ENCODE data around the gene ATP2B1. TPM values are rescaled to one million over a fixed set of nuclear protein-coding genes. Genes with fewer than 3 reads are reported as not detected.

ATP2B1 gene
- polyA plus RNA-seq, 1 donor from 2014 or later: 102 TPM

DNA sequence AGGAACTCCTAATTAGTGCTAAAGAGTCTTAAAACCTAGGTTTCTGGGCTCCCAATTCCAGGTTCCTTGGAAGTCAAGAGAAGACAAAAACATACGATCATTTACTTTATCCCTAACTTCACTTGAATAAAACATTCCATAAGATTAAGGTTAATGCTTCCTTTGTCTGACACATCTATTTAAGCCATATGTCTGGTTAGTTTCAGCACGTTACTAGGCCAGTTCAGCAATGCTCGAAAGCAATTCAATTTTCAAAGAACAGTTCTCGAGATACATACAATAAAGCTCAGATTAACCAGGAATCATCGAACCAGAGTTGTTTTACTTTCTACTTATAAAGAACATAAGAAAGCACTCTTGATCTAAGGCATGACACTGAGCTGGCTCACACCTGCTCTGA lies 114.8 kb downstream of the ATP2B1 start:
- Mint-ChIP-seq H3K4me3 (no peak overlapping the region), H3K27ac (peak overlapping the region in 1 of 3 donors; percentile 61), H3K36me3 (peaks cover 12% of the 10 kb centered on the region), H3K27me3 (no peaks in the 10 kb centered on the region), H3K9me3 (no peaks in the 10 kb centered on the region), H3K4me1 (peaks cover 7 to 12% (median 9%) of the 10 kb centered on the region in 3 donors)

DNA sequence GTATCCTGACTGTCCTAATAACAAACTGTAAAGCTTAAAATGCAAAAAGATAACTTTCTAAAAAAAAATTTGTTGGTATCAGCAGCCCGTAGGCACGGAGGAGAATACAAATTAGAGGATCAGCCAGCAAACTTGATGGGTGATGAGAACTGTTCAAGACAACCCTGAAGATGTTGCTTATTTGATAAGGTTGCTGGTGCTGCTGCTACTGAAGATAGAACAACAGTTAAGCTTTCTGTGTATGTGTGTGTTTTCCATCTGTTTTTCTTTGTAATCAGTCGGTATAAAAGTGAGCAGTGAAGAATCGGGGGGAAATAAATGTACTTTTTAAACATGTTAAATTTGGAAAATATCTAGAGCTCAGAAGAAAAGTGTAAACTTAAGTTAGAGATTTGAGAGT lies 115.4 kb downstream of the ATP2B1 start:
- Mint-ChIP-seq H3K27ac (peak overlapping the region in 1 of 3 donors; percentile 21), H3K9me3 (no peaks in the 10 kb centered on the region), H3K4me1 (peaks cover 5 to 6% (median 6%) of the 10 kb centered on the region in 3 donors), H3K4me3 (no peak overlapping the region), H3K36me3 (peaks cover 11% of the 10 kb centered on the region), H3K27me3 (no peaks in the 10 kb centered on the region)

DNA sequence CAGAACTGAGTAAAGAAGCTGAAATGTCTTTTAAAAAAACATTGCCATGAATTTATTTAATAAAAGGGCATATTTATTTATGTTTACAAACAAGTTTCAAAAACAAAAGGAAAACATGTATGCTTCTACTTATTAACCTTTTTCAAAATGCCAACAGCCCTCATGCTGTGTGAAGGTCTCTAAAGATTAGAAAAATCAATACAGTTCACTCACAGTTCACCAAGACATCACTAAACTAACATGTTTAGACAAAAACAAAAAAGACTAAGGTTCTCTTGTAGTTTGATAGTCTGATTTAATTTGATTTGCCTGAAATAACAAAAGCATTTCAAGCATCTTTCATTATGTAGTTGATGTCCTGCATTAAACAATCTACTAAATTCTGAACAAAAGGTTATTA lies 118.9 kb downstream of the ATP2B1 start:
- Mint-ChIP-seq H3K27me3 (no peaks in the 10 kb centered on the region), H3K4me1 (peaks cover 3 to 6% (median 4%) of the 10 kb centered on the region in 3 donors), H3K4me3 (no peak overlapping the region), H3K36me3 (peaks cover 6% of the 10 kb centered on the region), H3K9me3 (no peaks in the 10 kb centered on the region), H3K27ac (no peak overlapping the region)

DNA sequence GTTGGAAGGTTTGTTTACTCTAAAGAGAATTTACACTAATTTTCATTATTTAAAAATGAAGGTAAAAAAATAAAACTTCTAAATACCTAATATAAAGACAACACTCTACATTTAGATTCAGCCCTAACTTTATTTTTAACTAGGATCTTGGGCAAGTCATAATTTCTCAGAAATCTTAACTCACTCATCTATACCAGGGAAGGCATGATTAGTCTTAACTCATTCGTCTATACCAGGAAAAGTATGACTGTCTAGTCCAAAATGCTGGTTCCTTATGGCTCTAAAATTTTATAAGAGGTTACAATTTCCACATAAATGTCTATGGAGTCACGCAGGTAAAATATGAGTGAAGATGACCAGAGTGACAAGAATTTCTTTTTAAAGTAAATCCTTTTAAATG lies 130.1 kb downstream of the ATP2B1 start:
- H3K4me1 Mint-ChIP-seq: peaks cover 5 to 14% (median 11%) of the 10 kb centered on the region in 3 donors
- H3K4me3 Mint-ChIP-seq: no peak overlapping the region
- no peaks in the 10 kb centered on the region for H3K27me3 Mint-ChIP-seq
- no peaks in the 10 kb centered on the region for H3K9me3 Mint-ChIP-seq
- no peak overlapping the region for H3K27ac Mint-ChIP-seq
- no peaks in the 10 kb centered on the region for H3K36me3 Mint-ChIP-seq

DNA sequence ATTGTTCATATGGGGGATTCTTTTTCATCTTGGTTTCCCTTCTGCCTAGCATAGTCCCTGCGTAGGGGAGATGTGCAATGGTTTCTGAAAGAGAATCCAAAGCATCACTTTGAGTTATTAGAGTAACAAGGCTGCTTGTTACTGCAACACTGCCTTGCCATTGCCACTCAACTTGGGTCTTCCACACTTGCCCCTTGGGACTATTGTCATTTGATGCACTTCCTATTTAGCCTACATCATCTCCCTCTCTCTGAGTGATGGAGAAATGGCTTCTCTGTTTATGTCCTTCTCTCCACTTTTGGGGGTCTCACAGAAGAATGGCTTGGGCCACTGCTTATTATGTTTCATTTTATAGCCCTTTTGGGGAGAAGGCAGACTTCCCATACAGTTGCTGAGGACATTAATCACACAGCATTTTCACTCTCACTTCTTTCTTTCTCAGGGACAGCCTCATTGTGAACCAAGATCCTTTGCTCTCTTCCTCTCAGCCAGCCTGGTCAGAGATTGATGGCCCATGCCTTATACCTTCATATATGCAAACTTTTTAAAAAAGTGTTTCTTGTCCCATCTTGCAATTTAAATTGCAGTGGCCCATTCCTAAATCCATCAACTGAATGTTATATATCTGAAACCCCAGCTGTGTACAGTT lies 131.9 kb downstream of the ATP2B1 start:
- Mint-ChIP-seq H3K9me3 (no peaks in the 10 kb centered on the region), H3K4me3 (peak overlapping the region in 1 of 4 donors; percentile 6), H3K4me1 (peaks cover 5 to 14% (median 11%) of the 10 kb centered on the region in 3 donors), H3K27me3 (no peaks in the 10 kb centered on the region), H3K27ac (peak overlapping the region in 2 of 3 donors; percentile 26 to 49), H3K36me3 (no peaks in the 10 kb centered on the region)

DNA sequence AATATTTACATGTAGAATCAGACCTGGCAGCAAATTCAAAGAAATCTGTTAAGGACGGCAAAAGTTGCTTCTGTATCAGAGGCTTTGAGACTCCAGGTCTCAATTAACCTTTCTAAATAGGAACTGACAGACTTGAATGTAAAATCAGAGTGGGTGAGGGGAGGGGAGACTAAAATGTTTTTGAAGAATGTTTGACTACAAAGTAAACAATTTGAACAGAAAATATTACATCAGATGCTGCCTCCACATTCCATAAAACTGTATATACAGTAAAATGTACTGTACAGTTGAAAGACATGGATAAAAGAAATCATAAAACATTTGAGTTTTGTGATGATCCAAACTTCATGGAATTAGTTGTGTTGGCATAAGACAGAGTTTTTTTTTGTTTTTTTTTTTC lies 133.3 kb downstream of the ATP2B1 start:
- no peak overlapping the region for H3K27ac Mint-ChIP-seq
- H3K4me3 Mint-ChIP-seq: no peak overlapping the region
- H3K36me3 Mint-ChIP-seq: no peaks in the 10 kb centered on the region
- no peaks in the 10 kb centered on the region for H3K27me3 Mint-ChIP-seq
- no peaks in the 10 kb centered on the region for H3K9me3 Mint-ChIP-seq
- peaks cover 5 to 12% (median 11%) of the 10 kb centered on the region in 3 donors for H3K4me1 Mint-ChIP-seq

DNA sequence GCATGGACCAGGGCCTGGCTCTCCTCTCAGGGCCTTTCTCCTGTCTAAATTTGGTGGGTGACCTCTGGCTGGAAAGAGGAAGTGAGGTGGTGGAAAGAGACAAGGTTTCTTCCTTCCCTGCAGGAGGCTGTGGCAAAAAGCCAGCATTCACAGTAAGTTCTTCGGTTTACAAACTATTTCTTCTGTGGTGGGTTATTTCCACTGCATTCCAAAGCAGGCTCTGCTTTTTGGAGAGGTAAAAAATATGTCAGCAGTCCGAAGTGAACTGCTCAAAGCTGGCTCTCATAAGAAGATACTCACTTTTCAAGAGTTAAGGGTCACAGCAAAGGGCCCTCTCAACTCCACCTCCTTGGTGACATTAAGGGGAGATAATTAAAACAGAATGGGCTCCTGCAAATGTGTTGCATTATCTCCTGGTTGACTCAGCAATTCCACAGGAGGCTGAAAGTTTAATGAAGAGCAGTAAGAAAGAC lies 133.9 kb downstream of the ATP2B1 start:
- Mint-ChIP-seq H3K27me3 (no peaks in the 10 kb centered on the region), H3K27ac (no peak overlapping the region), H3K9me3 (no peaks in the 10 kb centered on the region), H3K4me3 (no peak overlapping the region), H3K36me3 (no peaks in the 10 kb centered on the region), H3K4me1 (peaks cover 5 to 12% (median 11%) of the 10 kb centered on the region in 3 donors)

DNA sequence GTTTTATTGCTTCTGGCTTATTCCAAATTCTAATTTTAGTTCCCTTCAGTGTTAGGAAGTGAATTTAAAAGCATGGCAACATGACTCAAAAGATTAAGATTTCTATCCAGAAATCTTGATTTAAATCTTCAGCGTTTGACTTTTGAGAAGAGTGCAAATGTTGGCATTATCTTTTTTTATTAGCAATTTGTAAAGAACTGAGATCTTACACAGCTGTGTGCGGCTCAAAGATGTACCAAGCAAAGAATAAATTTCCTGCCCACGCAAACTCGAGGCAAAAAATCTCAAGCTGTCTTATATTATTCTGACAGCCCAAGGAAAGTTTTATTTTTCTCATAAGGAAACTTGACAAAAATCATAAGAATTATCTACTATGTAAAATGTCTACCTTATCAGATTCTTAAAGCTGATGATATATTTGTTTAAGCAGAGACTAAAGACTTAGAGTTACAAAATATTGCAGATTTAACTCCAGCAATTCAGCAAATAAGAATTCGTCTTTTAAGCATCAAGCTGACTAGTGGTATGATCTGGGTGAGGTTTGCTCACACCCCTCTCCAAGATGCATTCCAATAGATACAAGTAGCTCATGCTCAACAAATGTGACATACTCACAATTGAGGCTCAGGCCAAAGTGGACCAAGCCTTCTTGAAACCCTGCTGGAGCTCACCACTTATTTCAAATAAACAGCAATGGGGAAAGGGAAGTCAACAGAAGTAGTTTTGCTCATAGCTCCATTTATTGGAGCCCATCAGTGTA lies 135.4 kb downstream of the ATP2B1 start:
- H3K9me3 Mint-ChIP-seq: no peaks in the 10 kb centered on the region
- H3K4me1 Mint-ChIP-seq: peaks cover 5 to 12% (median 11%) of the 10 kb centered on the region in 3 donors
- no peaks in the 10 kb centered on the region for H3K27me3 Mint-ChIP-seq
- H3K36me3 Mint-ChIP-seq: no peaks in the 10 kb centered on the region
- no peak overlapping the region for H3K4me3 Mint-ChIP-seq
- H3K27ac Mint-ChIP-seq: peak overlapping the region in 2 of 3 donors; percentile 41 to 71

DNA sequence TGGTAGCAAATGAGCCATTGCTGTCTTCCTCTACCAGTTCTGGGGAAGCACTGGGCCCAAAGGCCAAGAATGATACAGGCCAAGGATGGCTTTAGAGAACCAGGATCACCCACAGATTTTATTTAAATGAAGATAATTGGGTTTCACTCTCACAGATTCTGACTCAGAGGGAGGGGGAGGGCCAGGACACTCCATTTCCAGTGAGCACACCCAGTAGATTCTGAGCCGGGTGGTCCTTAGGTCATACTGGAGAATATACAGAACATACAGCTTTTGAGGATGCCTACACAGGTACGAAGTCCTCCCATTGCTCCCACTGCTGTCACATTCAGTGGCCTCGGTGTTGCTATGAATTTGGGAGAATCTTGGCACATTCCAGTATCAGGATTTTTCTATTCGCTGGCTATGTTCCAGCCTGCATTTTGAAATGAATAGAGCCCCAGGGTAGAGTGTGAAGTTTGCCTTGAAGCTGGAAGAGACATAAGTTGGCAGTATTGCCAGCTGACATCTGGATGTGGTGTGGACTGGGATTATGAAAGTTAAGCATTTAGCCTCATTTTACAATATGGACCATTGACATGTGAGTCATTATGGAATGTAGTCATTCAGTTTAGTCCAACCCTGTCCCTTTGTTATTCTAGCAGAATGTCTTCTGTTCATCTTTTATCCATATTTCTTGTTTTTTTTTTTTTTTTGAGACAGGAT lies 137.0 kb downstream of the ATP2B1 start:
- Mint-ChIP-seq H3K4me3 (peak overlapping the region in 1 of 4 donors; percentile 65), H3K4me1 (peaks cover 5 to 7% (median 5%) of the 10 kb centered on the region in 3 donors), H3K27me3 (no peaks in the 10 kb centered on the region), H3K36me3 (peaks cover 3% of the 10 kb centered on the region), H3K9me3 (no peaks in the 10 kb centered on the region), H3K27ac (peak overlapping the region; percentile 3 to 68 (median 40))

DNA sequence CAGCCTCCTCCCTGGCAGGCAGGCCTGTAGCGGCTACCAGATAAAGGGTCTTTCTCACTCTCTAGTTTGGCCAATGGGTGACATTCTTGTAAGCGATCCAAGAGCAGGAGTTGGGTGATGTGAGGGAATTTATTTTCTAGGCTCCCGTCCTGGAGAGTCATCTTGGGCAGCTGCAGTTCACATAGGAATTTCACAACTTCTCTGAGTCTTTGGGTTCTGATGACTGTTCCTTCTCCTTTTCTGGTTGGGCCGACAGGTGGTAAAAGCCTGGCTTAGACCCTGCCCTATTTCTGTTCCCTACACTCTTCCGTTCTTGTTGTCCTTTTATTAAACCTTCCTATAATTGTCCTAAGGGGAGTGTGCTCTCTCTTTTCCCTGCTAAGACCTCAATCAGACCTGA lies 140.2 kb downstream of the ATP2B1 start:
- no peaks in the 10 kb centered on the region for H3K4me1 Mint-ChIP-seq
- no peaks in the 10 kb centered on the region for H3K27me3 Mint-ChIP-seq
- H3K27ac Mint-ChIP-seq: no peak overlapping the region
- H3K9me3 Mint-ChIP-seq: no peaks in the 10 kb centered on the region
- no peak overlapping the region for H3K4me3 Mint-ChIP-seq
- peaks cover 6% of the 10 kb centered on the region for H3K36me3 Mint-ChIP-seq

DNA sequence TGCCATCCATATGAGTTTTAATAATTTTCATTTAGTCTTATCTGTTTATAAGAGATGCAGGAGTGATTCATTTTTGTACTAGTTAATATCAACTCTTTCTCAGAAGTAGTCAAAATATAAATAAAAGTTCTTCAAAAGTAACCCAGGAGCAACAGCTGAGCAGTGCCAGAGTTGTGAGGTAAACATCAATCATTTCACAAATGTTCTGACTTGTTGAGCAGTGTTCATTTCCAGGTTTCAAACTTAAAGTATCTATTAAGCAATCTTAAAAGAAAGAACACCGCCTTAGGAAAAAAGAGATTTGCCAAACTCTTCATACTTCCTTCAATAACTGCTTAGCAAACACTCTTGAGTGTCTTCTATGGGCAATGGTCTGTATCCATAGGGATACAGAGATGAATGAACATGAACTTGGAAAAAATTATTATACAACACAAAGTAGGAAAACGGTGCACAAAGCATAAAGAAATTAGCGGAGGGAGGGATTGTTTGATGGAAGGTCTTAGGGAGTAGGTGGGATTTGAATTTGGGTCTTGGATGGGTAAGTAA lies 140.9 kb downstream of the ATP2B1 start:
- Mint-ChIP-seq H3K4me1 (no peaks in the 10 kb centered on the region), H3K4me3 (no peak overlapping the region), H3K9me3 (no peaks in the 10 kb centered on the region), H3K27ac (no peak overlapping the region), H3K36me3 (peaks cover 6% of the 10 kb centered on the region), H3K27me3 (no peaks in the 10 kb centered on the region)

DNA sequence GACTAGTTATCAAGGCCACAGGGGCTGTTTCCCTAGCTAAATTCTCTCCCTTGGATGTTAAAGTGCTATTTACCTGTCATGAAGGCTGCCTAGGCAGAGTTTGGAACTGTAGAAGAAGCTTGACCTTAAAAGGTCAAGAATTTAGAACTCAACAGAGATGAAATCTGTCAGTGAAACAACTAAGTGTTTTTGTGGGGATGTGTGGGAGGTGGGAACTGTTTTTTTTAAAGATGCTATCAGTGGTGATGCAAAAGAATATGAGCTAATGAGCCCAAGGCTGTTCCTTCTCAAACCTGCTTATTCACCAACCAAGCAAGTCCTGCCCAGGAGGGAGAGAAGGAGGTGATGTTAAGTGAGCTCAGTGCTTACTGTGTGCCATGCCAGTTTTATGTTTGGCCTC lies 142.0 kb downstream of the ATP2B1 start:
- no peaks in the 10 kb centered on the region for H3K27me3 Mint-ChIP-seq
- H3K4me3 Mint-ChIP-seq: no peak overlapping the region
- H3K27ac Mint-ChIP-seq: no peak overlapping the region
- H3K9me3 Mint-ChIP-seq: no peaks in the 10 kb centered on the region
- H3K36me3 Mint-ChIP-seq: peaks cover 7% of the 10 kb centered on the region
- H3K4me1 Mint-ChIP-seq: no peaks in the 10 kb centered on the region

DNA sequence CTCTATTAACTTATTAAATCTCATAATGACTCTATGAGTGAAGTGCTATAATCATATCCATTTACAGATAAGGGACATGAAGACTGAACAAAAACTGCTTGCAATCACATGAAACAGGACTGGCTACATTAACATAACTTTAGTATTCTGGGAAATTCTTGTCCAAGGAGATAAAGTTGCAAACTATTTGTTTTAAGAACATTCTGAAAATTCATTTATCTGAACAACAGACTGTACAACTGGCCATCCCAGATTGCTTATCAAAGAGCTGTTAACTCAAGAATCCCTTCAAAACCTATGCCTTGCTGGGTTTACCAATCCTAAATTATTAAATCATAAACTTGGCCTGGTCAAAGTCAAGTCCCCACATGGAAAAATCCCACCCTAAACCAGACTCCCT lies 143.6 kb downstream of the ATP2B1 start:
- Mint-ChIP-seq H3K4me1 (no peaks in the 10 kb centered on the region), H3K36me3 (peaks cover 7% of the 10 kb centered on the region), H3K4me3 (no peak overlapping the region), H3K27me3 (no peaks in the 10 kb centered on the region), H3K27ac (no peak overlapping the region), H3K9me3 (no peaks in the 10 kb centered on the region)

DNA sequence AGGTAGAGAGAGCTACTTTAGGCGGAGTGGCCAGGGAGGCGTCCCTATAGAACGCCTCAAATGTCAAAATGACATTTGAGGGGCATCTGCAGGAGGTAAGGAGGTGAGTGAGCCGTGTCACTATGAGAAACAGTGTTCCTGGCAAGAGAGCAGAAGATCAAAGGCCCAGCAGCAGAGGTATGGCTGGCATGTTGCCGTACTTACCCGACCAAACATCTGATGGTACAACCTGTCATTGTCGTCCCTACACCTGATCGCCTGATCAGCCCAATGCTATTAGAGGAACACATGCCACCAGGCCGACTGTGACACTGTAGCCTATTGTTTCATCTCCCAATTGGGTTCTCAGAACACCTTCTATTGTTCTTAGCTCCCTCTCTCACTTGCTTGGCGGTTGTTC lies 148.9 kb downstream of the ATP2B1 start:
- peaks cover 3% of the 10 kb centered on the region for H3K36me3 Mint-ChIP-seq
- H3K9me3 Mint-ChIP-seq: no peaks in the 10 kb centered on the region
- no peaks in the 10 kb centered on the region for H3K27me3 Mint-ChIP-seq
- H3K27ac Mint-ChIP-seq: peak overlapping the region in 1 of 3 donors; percentile 60
- no peaks in the 10 kb centered on the region for H3K4me1 Mint-ChIP-seq
- H3K4me3 Mint-ChIP-seq: no peak overlapping the region

DNA sequence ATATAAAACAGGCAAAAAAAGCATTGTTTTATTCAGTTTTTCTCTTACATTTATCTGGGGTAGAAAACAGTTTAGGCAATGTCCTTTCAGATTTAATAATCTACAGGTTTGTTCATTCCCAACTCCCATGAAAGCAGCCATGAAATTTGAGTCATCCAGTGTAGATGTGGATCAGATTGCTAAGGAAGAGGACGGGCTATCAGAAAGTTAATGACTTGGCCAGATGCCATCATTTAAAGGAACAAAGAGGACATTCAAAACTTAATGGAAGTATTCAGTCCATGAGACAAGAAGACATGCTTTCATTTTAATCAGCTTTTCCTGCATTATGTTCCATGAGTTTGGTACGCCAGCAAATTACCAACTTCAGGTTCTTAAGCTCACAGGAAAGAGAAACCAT lies 151.7 kb downstream of the ATP2B1 start:
- Mint-ChIP-seq H3K9me3 (peaks cover 0 to 3% (median 0%) of the 10 kb centered on the region in 3 donors), H3K27ac (no peak overlapping the region), H3K4me1 (no peaks in the 10 kb centered on the region), H3K36me3 (peaks cover 2% of the 10 kb centered on the region), H3K27me3 (no peaks in the 10 kb centered on the region), H3K4me3 (no peak overlapping the region)

All from IgD-negative memory B cell (primary cell).